Pancreas (tissue), 10 donors: ENCODE data around the gene PHTF2. TPM values are rescaled to one million over a fixed set of nuclear protein-coding genes. Genes with fewer than 3 reads are reported as not detected.
"Not testable (repeated sequence)": the region's sequence is repeated elsewhere in the genome, so short reads cannot be mapped to it uniquely, and the experiment has no call there.

Experiments used
- ATAC-seq, 4 donors: fragments of 200-7000 bp; cut with Tn5 transposase; one replicate each; pipeline versions ENCODE4 v1.8.0 to v1.9.1; 2020; ENCODE audit warnings: mild to moderate bottlenecking in 4 of 4, moderate library complexity in 4 of 4
- DNase-seq, 6 donors: peaks; one replicate each; pipeline ENCODE4 v3.0.0-alpha.2; 2020
- FAIRE-seq: peaks from 2 replicates; lab custom pipeline; 2012; peaks lifted over from hg19 to GRCh38; lab: Jason Lieb, UNC
- H3K27ac ChIP-seq, 4 donors: fragments of 200-600 bp; sonication (generic); 1 replicate in 3 of 4; 2 replicates in 1 of 4; pipeline versions ENCODE4 v1.5.0 to v1.8.0; 2020
- H3K27me3 ChIP-seq, 4 donors: fragments of 200-600 bp; one replicate each; pipeline ENCODE4 v1.8.0; 2021
- H3K36me3 ChIP-seq, 3 donors: fragments of 200-600 bp; sonication (generic) in 1 of 3; one replicate each; pipeline versions ENCODE4 v1.5.0 to v1.8.0; 2020 to 2021
- H3K4me1 ChIP-seq, 3 donors: fragments of 200-600 bp; one replicate each; pipeline ENCODE4 v1.8.0; 2021
- H3K4me3 ChIP-seq, 4 donors: fragments of 200-600 bp; sonication (generic) in 2 of 4; one replicate each; pipeline versions ENCODE4 v1.5.0 to v1.8.0; 2020 to 2021
- H3K9me3 ChIP-seq, 4 donors: fragments of 200-600 bp; one replicate each; pipeline ENCODE4 v1.8.0; 2021
- WGBS, 2 donors: extraction: QIAGEN DNeasy Blood & Tissue Kit; methylation state at CpG; one replicate each; pipeline ENCODE4 v1.1.7; 2013; 5-methylcytosine and 5-hydroxymethylcytosine counted together
- intact Hi-C, 3 donors: fragments of 100-400 bp; cut with DNase I; formaldehyde crosslinking; loops; one replicate each; pipeline versions ENCODE4 v1.11.1 to v1.14.2; 2022
- polyA plus RNA-seq, 2 donors: library from polyadenylated mRNA; stranded (reverse); fragments of 200-250 nt; gene quantifications; one replicate each; pipeline ENCODE4 v1.2.3, GENCODE V29; 2013
- total RNA-seq, 6 donors: library from RNA; stranded (reverse); fragmentation: NEBNext Ultra II Directional in 4 of 6; extraction: Animal tissue kit (Norgen Biotek cat#: 25700) in 4 of 6; gene quantifications; one replicate each; pipeline versions ENCODE4 v1.2.1 to v1.2.4, GENCODE V29; 2021 to 2023
- TF ChIP-seq, protein P1 (sequence below), 4 donors: fragments of 200-600 bp; sonication (generic) in 3 of 4; IDR thresholded peaks; one replicate each; pipeline versions ENCODE4 v1.5.0 to v1.8.0; 2021; ENCODE audit warnings: antibody characterized with exemption in 4 of 4
- donor health status: healthy with polysubstance abuse.
- donor health status: DM: no; HTN: no; CAD: no; lungs with moderate emphysema.
- donor health status: DM: no; HTN: no; CAD: no.
- donor health status: control.
- donor health status: control.
- donor health status: Bipolar disorder and iron deficiency.
- donor health status: DM: yes; HTN: yes; CAD: no.
- donor health status: DM: no; HTN: no; CAD: no.
- donor health status: DM: no; HTN: no; CAD: no.
- donor health status: DM: yes; HTN: yes; CAD: no.

PHTF2 gene
- total and polyA plus RNA-seq, 8 donors, result 3.3 to 8.8 (median 5.1) TPM

DNA sequence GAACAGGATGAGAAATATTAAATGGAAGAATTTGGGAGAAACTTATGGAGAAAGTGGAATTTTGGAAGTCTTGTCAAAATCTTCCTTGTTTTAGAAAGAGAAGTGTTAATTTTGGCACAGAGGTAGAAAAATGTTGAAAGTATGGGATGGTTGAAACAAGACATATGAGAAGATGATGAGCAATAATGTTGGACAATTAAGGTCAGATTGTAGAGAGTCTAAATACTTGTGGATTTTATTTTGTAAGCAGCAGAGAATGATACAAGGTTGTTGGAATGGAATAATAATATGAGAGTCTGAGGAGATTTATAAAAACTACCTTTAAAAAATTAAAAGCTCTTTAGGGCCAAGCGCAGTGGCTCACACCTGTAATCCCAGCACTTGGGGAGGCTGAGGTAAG is 34.6 kb downstream of the PHTF2 start:
- intact Hi-C loops, result no loop called here
- Histone ChIP-seq H3K9me3 (no peaks in the 10 kb centered on the region), H3K27ac (no peak overlapping the region), H3K4me1 (peaks cover 0 to 12% (median 8%) of the 10 kb centered on the region in 3 donors), H3K4me3 (no peak overlapping the region), H3K27me3 (no peaks in the 10 kb centered on the region), H3K36me3 (no peaks in the 10 kb centered on the region)
- WGBS, 2 donors, result 95 to 100% methylated on average over 1 of the region's 1 CpG
- no peak for DNase-seq
- no peak for ATAC-seq
- no peak for FAIRE-seq
- TF ChIP-seq, protein P1, sequence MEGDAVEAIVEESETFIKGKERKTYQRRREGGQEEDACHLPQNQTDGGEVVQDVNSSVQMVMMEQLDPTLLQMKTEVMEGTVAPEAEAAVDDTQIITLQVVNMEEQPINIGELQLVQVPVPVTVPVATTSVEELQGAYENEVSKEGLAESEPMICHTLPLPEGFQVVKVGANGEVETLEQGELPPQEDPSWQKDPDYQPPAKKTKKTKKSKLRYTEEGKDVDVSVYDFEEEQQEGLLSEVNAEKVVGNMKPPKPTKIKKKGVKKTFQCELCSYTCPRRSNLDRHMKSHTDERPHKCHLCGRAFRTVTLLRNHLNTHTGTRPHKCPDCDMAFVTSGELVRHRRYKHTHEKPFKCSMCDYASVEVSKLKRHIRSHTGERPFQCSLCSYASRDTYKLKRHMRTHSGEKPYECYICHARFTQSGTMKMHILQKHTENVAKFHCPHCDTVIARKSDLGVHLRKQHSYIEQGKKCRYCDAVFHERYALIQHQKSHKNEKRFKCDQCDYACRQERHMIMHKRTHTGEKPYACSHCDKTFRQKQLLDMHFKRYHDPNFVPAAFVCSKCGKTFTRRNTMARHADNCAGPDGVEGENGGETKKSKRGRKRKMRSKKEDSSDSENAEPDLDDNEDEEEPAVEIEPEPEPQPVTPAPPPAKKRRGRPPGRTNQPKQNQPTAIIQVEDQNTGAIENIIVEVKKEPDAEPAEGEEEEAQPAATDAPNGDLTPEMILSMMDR (IDR thresholded peaks at IDR 0.05), result no peak

DNA sequence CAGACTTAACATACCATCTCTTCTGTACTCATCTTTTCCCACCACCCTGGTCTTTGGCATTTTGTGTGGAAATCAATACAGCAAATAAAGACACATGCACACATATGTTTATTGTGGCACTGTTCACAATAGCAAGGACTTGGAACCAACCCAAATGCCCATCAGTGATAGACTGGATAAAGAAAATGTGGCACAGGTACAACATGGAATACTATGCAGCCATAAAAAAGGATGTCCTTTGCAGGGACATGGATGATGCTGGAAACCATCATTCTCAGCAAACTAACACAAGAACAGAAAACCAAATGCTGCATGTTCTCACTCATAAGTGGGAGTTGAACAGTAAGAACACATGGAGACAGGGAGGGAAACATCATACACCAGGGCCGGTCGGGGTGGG is 37.9 kb downstream of the PHTF2 start:
- not testable (repeated sequence) for ATAC-seq, FAIRE-seq, H3K27me3 ChIP-seq

DNA sequence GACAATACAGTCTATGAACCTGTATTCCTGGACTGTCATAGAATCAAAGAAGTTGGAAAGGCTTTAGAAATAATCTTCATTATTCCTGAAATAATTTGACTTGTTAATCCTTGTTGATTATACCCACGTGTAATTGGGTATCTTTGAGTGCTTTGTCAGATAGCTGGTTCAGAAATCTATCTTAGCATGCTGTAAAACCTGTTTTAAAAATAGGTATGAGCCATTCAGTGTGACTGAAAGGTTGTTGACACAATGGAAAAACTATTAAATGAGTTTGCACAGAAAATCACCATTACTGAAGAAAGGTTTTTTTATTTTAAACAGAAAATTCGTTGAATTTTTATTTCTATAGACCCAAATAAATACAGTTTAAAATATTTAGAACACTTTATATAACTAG is 38.7 kb downstream of the PHTF2 start:
- intact Hi-C loops, result no loop called here
- Histone ChIP-seq H3K4me1 (peaks cover 5 to 27% (median 14%) of the 10 kb centered on the region in 3 donors), H3K4me3 (no peak overlapping the region), H3K27me3 (no peaks in the 10 kb centered on the region), H3K9me3 (no peaks in the 10 kb centered on the region), H3K27ac (peak overlapping the region in 1 of 4 donors; percentile 10), H3K36me3 (no peaks in the 10 kb centered on the region)
- TF ChIP-seq, protein P1 (IDR thresholded peaks at IDR 0.05), result no peak
- FAIRE-seq (no peak), DNase-seq (no peak), ATAC-seq (peak; percentile 66 to 84 (median 78))
- WGBS, 2 donors, result 7 to 9% methylated on average over 2 of the region's 2 CpGs

More for the DNA sequence above, 37.9 kb downstream of the PHTF2 start:
- H3K9me3 ChIP-seq, H3K4me3 ChIP-seq, H3K27ac ChIP-seq, DNase-seq, H3K36me3 ChIP-seq, intact Hi-C loops: not testable (repeated sequence)
- H3K4me1 ChIP-seq, result peaks cover 5 to 27% (median 14%) of the 10 kb centered on the region in 3 donors
- 98 to 100% methylated on average over 2 of the region's 2 CpGs for WGBS, 2 donors

DNA sequence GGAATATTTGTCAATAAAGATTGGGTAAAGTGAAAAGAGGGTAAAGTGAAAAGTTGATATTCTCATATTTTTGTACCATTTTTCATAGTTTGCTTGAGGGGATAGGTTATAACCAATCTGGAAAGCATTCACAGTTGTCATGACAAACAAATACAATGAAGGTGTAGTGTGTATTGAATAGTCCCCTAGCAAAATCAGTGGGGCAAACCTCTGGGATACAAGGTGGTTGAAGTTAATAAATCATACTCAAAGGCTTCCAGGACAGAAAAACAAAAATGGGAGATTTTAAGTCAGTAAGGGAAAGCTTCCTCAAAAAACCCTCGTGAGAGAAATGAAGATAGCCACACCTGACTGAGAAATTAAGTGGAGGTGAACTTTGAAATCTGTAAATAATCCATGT is 39.4 kb downstream of the PHTF2 start:
- ATAC-seq, result peak; percentile 45 to 63 (median 56)
- no peaks in the 10 kb centered on the region for H3K27me3 ChIP-seq
- TF ChIP-seq, protein P1 (IDR thresholded peaks at IDR 0.05), result no peak
- intact Hi-C loops, result no loop called here
- no peak for FAIRE-seq
- 18 to 20% methylated on average over 1 of the region's 1 CpG for WGBS, 2 donors
- no peak overlapping the region for H3K4me3 ChIP-seq
- no peak overlapping the region for H3K27ac ChIP-seq
- H3K36me3 ChIP-seq, result no peaks in the 10 kb centered on the region
- no peaks in the 10 kb centered on the region for H3K9me3 ChIP-seq
- DNase-seq, result no peak
- H3K4me1 ChIP-seq, result peaks cover 5 to 27% (median 14%) of the 10 kb centered on the region in 3 donors

DNA sequence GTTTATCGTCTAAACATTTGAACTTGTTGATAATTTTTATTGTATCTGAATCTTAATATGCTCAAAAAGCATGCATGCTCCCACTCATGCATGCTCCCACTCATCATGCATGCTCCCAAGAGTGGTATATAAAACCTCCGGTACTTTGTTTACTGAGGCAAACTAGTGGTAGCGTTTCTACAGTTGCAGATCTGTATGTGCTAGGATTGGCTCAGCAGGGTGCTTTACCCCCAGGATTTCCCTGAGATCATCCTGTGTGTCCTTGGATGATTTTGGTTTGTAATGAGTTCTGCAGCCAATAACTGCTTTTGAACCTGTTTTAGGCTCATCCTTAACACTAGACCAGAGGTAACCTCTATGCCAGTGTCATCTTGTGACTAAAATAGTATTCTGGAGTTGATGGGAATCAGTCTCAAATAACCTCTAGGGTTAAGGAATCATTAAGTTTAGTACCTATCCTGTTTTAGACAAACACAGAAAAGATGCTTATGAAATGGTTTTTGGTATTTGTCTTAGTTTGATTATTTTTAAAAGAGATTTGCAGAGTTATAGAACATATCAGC is 40.4 kb downstream of the PHTF2 start:
- Histone ChIP-seq H3K27ac (no peak overlapping the region), H3K36me3 (no peaks in the 10 kb centered on the region), H3K27me3 (no peaks in the 10 kb centered on the region), H3K4me3 (no peak overlapping the region), H3K4me1 (peaks cover 5 to 27% (median 14%) of the 10 kb centered on the region in 3 donors), H3K9me3 (no peaks in the 10 kb centered on the region)
- DNase-seq (no peak), FAIRE-seq (no peak), ATAC-seq (peak in 1 of 4 donors; percentile 34)
- TF ChIP-seq, protein P1 (IDR thresholded peaks at IDR 0.05), result no peak
- 28 to 33% methylated on average over 3 of the region's 3 CpGs for WGBS, 2 donors
- intact Hi-C loops, result no loop called here
